ENCODE data around the gene IMPACT. TPM values are rescaled to one million over a fixed set of nuclear protein-coding genes. Genes with fewer than 3 reads are reported as not detected.

Gene IMPACT
- total and polyA plus RNA-seq, 2 of the 8 experiments (the other 6 are each of a cell fraction or from before 2014, with no cell fraction given): 31.1 to 44.6 TPM

DNA sequence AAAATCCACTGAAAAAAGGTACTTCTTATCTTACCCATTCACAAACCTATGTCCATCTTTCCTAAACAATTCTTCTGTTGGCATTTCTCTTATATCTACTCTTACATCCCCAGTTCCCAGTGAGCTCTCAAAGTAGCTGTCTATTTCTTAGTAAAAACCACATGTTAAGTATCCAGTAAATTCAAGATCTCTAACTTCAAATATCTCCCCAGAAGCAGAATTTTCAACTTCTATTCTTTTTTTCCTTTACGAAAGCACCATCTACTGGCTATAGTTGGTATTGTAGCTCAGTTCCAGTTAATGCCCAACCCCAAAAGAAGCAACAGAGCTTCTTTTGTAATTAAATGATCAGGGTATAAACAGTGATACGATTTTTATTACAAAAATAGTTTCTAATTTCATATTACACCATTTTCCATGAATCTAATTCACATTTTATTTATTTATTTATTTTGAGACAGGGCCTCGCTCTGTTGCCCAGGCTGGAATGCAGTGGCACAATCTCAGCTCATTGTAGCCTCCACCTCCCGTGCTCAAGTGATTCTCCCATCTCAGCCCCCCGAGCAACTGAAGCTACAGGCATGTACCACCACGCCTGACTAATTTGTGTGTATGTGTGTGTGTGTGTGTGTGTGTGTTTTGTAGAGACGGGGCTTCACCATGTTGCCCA, 62.5 kb downstream of the IMPACT start:
- Histone ChIP-seq H2AFZ (ENCODE audit: low read length) (no peak overlapping the region), H4K8ac (ENCODE audit: extremely low read depth, insufficient read depth, low read length) (no peak overlapping the region), H3K18ac (ENCODE audit: extremely low read depth, low read length) (no peak overlapping the region), H3K79me2 (ENCODE audit: control insufficient read depth in 1 of 2, insufficient read depth in 2 of 2, low read length in 2 of 2) (no peaks in the 10 kb centered on the region), H3K9me3 (ENCODE audit: insufficient read depth in 2 of 2, low read depth in 1 of 2, low read length in 1 of 2) (no peaks in the 10 kb centered on the region), H3K14ac (ENCODE audit: insufficient read length) (no peak overlapping the region), H3K4ac (replicated peaks; ENCODE audit: insufficient read length, low read depth, low read length) (no peak overlapping the region), H3K4me1 (replicated peaks in 1 of 4; ENCODE audit: control insufficient read depth in 3 of 4, insufficient read depth in 4 of 4, low read length in 3 of 4) (no peaks in the 10 kb centered on the region), H3K27ac (ENCODE audit: low read depth, low read length) (no peak overlapping the region), H2BK5ac (ENCODE audit: low read depth, low read length) (no peak overlapping the region), H3K23ac (ENCODE audit: insufficient read length) (no peak overlapping the region), H3K4me3 (ENCODE audit: extremely low read depth in 1 of 4, insufficient read depth in 2 of 4, low read depth in 3 of 4, low read length in 4 of 4) (no peak overlapping the region), H3K9ac (replicated peaks in 1 of 4; ENCODE audit: extremely low read depth in 1 of 4, low read depth in 3 of 4, low read length in 3 of 4) (no peak overlapping the region), H2BK20ac (ENCODE audit: low read length) (no peak overlapping the region), H3K79me1 (ENCODE audit: low read depth, low read length) (no peaks in the 10 kb centered on the region), H2BK12ac (ENCODE audit: low read depth, low read length) (no peak overlapping the region), H4K5ac (ENCODE audit: insufficient read length, low read depth, low read length) (no peak overlapping the region), H3K23me2 (ENCODE audit: low read depth, low read length) (no peaks in the 10 kb centered on the region; the same call in 1 of the 2 replicates), H3K4me2 (ENCODE audit: insufficient read depth in 1 of 2, low read depth in 2 of 2, low read length in 2 of 2) (no peak overlapping the region), H4K91ac (replicated peaks; ENCODE audit: insufficient read length, low read length) (no peak overlapping the region), H2BK15ac (ENCODE audit: low read length) (no peak overlapping the region), H2AK5ac (ENCODE audit: low read depth, low read length) (no peak overlapping the region), H2BK120ac (replicated peaks; ENCODE audit: low read depth, low read length) (no peak overlapping the region), H3K36me3 (ENCODE audit: control insufficient read depth in 2 of 4, insufficient read depth in 4 of 4, low read length in 3 of 4) (no peaks in the 10 kb centered on the region), H3K27me3 (replicated peaks in 1 of 4; ENCODE audit: control insufficient read depth in 3 of 4, extremely low read depth in 1 of 4, insufficient read depth in 3 of 4, low read length in 3 of 4) (no peaks in the 10 kb centered on the region), H3K56ac (replicated peaks; ENCODE audit: insufficient read length, low read depth, low read length) (no peak overlapping the region), H4K20me1 (replicated peaks in 1 of 2; ENCODE audit: control insufficient read depth in 1 of 2, insufficient read depth in 2 of 2, low read length in 2 of 2) (no peaks in the 10 kb centered on the region)
- FAIRE-seq (peak; percentile 72), DNase-seq (ENCODE audit: low read depth in 1 of 2, low spot score in 2 of 2) (no peak)
- ChIA-PET POLR2A (ENCODE audit: partially characterized antibody) (interaction anchor here (0.9 kb wide), 1 partner anchor 350 kb away, joined by 5 read pairs; the partner anchor contains the start of gene CABYR), CTCF (ENCODE audit: partially characterized antibody) (interaction anchor here (0.5 to 8.9 kb wide), 66 partner anchors 10 to 1388 kb away, joined by 3 to 101 read pairs (median 4); partner anchors contain the start of genes CABYR and HRH4)
- WGBS, 2 experiments (ENCODE audit: extremely low coverage in 1 of 2, insufficient coverage in 1 of 2, insufficient read length in 1 of 2, insufficient replicate concordance in 2 of 2, low coverage in 1 of 2, low lambda C conversion rate in 2 of 2, missing lambda C conversion rate in 1 of 2): 48% methylated on average over 7 of the region's 7 CpGs; no CpG with 5 or more reads in 1 of the 2 experiments
- TF ChIP-seq HDAC2 (IDR thresholded peaks at IDR 0.05; ENCODE audit: borderline replicate concordance in 1 of 2, low read depth in 2 of 2, low read length in 2 of 2): no peak
- TF ChIP-seq, protein P1, sequence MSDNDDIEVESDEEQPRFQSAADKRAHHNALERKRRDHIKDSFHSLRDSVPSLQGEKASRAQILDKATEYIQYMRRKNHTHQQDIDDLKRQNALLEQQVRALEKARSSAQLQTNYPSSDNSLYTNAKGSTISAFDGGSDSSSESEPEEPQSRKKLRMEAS (IDR thresholded peaks at IDR 0.05): no peak
- TF ChIP-seq RXRA (IDR thresholded peaks at IDR 0.05; ENCODE audit: insufficient read depth, low read depth, low read length): no peak
- no peak for TF ChIP-seq TAF1 (IDR thresholded peaks at IDR 0.05; ENCODE audit: low read depth, low read length)
- TF ChIP-seq, protein P2, sequence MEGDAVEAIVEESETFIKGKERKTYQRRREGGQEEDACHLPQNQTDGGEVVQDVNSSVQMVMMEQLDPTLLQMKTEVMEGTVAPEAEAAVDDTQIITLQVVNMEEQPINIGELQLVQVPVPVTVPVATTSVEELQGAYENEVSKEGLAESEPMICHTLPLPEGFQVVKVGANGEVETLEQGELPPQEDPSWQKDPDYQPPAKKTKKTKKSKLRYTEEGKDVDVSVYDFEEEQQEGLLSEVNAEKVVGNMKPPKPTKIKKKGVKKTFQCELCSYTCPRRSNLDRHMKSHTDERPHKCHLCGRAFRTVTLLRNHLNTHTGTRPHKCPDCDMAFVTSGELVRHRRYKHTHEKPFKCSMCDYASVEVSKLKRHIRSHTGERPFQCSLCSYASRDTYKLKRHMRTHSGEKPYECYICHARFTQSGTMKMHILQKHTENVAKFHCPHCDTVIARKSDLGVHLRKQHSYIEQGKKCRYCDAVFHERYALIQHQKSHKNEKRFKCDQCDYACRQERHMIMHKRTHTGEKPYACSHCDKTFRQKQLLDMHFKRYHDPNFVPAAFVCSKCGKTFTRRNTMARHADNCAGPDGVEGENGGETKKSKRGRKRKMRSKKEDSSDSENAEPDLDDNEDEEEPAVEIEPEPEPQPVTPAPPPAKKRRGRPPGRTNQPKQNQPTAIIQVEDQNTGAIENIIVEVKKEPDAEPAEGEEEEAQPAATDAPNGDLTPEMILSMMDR (IDR thresholded peaks at IDR 0.05; ENCODE audit: control extremely low read depth in 1 of 3, insufficient read depth in 1 of 3, low read depth in 1 of 3, low read length in 3 of 3): peak in 2 of 3 experiments; percentile 40 to 50; a peak in 2 of 4 replicates
- TF ChIP-seq EP300 (IDR thresholded peaks at IDR 0.05; ENCODE audit: borderline replicate concordance in 1 of 2, low read depth in 2 of 2, low read length in 2 of 2): no peak
- TF ChIP-seq CEBPB (IDR thresholded peaks at IDR 0.05; ENCODE audit: low read depth, low read length): no peak
- no peak for TF ChIP-seq CREB1 (IDR thresholded peaks at IDR 0.05)
- no peak for TF ChIP-seq CTBP2 (IDR thresholded peaks at IDR 0.05; ENCODE audit: borderline replicate concordance, insufficient read depth, insufficient read length, low read length)

Data from H1 (cell line).